GM12801 (cell line): ENCODE measurements around the gene TAS1R2.

Experiments used
- CTCF ChIP-seq: IDR thresholded peaks from one replicate; pipeline ENCODE4 v1.5.1; 2011; ENCODE audit warnings: control low read depth; ENCODE audit not compliant: insufficient read length; ENCODE audit errors: extremely low read depth

Gene TAS1R2

GRCh38 chr1:18792747-18793146, 66.7 kb downstream of the TAS1R2 start:
- no peak for TF ChIP-seq CTCF
